Raji (cell line): ENCODE measurements around the gene RAI1.

Experiments
- POLR2A ChIP-seq: IDR thresholded peaks from 2 replicates; pipeline ENCODE4 v1.6.1; 2011; ENCODE audit warnings: low read depth, low read length, control low read depth; ENCODE audit not compliant: insufficient read depth

RAI1 gene

DNA sequence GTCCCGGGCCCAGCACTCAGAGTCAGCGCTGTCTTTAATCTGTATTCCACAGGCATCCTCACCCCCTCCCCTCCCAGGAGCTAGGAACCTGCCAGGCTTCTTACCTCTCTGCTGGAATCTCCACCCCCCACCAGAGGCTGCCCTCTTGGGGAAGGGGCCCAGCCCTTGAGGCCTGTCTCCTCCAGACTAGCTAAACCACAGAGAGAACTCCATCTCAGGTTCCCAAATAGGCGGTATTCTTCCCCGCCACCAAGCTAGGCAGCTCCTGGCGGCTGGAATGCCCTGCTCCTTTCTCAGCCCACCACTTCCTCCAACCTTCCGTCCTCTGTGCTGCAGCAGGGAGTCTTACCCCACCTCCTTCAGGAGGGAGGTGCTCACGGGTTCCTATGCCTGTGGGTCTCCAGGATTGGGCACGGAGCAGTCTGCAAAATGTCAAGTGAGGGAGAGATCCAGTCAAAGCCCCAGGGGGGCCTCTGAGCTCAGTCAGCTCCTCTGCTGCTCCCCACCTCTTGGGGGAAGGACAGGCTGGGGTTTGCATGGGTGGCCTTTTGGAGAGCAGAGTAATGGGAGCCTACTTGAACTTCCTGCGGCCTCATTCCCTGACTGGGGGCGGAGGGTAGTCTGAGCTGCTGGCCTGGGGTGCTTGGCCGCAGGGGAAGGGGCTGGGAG is 99.8 kb downstream of the RAI1 start:
- TF ChIP-seq POLR2A, result no peak

DNA sequence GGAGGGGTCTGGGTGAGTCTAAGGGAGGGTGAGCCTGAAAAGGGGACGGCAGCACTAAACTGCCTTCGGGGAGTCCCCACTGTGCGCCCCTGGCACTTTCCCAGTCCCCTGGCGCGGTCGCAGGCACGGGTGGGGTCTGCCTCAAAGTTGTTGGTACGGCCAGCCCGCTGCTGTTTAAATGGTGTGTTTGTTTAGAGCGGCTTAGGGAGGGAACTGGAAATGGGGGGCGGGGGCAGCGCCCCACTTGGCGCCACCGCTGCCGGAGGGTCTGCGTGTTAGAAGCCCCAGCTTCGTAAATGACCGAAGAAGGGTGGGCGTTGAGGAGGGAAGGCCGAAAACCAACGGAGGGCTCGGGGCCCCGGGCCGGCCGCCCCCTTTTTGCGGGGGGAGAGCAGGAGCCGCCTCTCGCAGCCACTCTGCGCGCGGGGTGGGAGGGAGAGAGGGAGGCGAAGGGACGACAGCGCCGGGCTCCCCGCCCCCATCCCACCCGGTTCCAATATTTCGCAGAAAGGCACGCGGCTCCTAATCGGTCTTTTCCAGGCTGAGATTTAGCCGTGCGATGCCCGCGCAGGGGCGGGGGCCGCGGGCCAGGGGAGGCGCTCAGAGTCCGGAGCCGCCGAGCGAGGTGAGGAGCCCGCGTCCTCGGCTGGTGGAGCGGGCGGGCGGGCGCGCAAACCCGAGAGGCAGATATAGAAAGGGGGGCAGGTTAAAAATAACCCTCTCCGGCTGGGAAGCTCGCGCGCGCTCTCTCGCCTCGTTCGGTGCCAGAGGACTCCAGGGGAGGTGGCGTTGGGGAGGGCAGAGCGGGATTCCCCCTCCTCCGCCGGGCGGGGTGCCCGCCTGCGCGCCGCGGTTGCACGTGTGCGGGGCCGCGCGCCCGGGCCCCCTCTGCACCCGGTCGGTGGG is 100.6 kb downstream of the RAI1 start:
- no peak for TF ChIP-seq POLR2A

DNA sequence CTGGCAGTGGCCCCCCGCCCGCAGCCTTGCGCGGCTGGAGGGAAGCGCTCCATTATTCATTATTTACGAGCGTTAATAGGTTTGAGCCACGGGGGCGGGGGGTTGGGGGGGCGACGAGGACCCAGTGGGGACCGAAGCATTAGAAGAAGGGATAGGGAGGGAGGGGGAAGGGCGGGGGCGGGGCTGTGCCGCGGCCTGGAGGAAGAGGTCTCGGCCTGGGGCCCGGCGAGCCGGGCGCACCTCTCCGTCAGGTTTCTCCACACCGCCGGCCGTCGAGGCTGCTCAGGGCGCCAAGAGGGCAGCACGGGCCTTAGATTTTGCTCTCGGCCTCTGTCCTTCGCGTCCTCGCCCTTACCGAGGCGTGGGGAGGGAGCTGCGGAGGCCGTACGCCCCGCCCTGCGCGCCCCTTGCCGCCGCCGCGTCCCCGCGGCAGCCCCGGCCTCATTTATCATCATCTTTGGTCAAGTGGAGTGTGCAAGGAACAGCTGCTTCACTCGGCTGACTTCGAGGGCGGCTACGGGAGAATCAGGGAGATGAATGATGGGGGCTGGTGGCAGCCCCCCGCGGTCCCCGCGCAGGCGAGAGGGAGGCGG is 101.4 kb downstream of the RAI1 start:
- no peak for TF ChIP-seq POLR2A

DNA sequence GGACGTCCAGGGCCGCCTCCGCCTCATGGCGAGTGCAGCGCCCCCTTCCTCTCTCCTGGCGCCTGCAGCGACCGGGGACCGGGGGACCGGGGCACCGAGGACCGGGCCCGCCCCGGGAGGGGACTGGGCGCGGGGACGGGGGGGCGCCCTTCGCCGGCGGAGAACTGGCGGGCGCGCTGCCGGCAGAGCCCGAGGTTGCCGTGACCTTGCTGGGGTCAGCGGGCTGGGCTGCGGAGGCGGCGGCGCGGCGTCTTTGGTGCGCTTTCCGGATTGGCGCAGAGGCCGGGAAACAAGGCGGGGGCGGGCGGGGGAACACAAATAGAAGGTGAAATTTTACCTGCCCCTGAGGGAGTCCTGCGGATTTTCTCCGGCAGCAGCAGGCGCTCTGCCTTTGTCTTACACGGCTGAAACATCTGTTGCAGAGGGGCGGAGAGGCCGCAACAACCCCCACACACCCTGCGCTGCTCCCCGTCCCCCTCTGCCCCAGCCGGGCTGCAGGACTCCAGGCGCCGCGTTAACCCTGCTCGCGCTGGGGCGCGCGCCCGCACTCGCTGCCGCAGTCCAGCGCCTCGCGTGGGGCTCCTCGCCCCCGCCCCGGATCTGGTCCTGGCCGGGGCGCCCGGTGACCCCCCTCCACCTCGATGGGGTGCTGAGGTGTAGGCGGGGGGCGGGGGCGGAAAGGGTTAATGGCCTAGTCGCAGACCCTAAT is 102.0 kb downstream of the RAI1 start:
- no peak for TF ChIP-seq POLR2A

DNA sequence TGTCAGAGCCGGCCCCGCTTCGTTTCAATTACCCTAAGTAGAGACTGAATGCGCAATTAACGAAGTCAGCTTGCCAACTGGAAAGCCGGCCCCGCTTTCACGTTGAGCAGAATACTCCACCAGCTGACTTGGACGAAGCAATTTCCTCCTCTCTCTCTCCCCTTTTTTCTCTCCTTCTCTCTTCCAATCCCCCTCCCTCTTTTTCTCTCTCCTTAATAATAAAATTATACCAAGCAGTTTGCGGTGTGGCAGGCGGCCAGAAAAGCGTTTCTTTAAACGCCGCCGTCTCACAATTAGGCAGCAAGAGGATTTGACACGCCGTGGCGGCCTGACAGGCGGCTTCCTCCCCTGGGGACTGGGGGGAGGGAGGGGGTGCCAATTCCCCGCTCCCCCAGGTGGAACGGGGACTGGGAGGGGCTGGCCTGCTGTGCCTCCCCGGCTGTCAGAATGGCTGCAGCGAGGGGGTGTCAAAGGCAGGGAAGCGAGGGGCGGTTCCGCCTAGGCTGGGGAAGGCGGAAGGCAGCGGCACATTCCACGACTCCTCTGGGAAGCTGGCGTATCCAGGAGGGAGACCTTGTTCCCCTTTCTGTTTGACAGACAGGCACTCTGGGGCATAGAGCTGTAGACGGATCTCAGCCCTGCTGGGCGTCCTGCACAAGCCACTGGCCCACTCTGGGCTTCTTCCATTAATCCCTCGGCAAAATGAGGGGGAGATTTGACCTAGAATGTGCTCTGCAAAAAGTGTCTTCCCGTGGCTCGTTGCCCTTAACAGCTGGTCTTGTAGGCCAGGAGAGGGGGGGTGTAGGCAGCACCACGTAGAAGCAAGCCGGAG is 102.8 kb downstream of the RAI1 start:
- TF ChIP-seq POLR2A, result no peak

DNA sequence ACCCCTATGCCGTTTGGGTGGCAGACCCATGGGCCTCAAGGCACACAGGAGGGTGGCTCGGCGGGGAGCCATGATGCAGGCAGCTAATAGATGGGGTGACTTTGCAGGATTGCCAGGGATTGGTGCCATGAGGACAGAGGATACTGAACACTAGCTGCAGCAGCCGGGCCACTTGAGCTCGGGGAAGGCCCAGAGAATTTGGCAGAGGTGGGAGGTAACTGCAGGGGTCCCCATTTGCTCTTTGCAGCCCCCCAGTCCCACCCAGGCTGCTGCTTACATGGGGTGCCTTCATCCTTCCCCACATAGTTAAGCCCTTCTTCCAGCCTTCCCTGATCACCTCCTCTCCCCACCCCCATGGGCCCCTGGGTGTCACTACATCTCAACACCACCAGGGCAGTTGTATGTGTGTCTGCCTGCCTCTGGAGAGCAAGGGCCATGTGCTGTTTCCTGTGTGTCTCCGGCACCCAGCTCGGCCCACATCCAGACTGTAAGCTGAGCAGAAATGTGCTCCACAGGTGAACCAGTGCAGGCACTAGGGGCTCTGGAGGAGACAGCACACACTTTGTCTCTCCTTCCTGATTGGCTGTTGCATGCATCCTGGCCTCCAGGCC is 103.5 kb downstream of the RAI1 start:
- TF ChIP-seq POLR2A, result no peak

DNA sequence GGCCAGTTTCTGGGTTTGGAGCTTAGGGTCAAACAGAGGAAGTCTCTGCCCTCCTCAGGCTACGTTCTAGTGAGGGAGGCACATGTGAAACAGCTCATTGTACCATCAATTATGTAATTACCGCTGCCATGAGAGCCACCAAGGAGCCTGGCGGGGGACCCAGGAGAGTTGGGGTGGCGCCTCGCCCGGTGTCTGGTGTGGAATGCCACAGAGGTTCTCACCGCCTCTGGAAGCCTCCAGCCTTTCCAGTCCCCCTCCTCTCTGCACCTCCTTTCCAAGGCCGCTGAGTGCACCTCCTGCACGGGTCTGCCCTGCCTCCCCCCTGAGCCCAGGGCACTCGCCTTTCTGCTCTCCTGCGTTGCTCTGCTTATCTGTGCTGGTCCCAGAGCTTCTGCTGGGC is 104.1 kb downstream of the RAI1 start:
- TF ChIP-seq POLR2A, result no peak

DNA sequence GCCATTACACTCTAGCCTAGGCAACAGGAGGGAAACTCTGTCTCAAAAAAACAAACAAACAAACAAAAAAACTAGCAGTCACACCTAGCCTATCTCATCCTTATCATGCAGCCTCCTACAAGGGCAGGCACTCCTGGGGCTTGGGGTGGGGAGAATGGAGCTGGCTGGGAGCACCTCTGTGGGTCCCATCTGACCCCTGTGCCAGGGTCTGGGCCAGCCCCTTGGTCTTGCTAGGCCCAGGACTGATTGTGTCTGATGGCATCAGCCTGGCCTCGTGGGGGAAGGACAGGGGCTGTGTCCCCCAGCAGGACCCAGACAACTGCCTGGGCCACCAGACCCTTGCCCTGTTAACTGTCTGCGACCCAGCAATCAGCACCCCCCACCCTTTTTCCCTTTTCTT is 105.7 kb downstream of the RAI1 start:
- TF ChIP-seq POLR2A, result no peak

DNA sequence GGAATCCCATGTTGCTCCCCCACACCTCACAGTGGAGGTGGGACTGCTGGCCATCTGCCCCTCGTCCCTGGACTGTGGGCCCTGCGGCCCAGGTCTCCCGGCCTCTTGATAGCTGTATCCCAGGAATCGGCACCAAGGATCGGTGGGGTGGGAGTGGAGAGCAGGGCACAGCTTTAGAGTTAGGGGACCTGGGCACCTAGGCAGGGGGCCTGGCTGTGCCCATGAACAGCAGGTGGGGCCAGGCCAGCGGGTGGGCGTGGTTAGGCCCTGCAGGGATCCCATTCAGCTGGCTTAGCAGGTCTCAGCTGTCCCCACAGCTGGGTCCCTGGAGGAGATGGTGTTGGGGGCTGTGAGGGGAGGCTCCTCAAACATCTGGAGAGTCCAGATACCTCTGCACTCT is 106.3 kb downstream of the RAI1 start:
- TF ChIP-seq POLR2A, result no peak

DNA sequence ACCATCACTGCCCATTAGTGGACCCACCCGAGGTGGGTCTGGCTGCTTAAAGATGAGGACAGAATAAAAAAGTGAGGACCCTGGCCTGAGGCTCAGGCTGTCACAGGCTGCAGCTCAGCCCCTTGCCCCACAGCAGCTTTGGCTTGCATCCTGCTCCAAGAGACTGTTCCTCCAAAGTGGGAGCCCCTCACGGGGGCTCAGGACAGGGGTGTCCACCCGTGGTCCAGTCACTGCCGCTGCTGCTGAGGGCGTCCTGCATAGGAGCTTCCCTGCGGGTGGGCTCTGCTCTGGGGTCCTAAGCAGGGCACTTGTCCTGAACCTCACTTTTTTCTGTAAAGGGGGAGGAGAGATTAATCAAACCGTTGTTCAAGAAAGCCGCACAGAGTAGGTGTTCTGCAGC is 107.7 kb downstream of the RAI1 start:
- TF ChIP-seq POLR2A, result no peak

DNA sequence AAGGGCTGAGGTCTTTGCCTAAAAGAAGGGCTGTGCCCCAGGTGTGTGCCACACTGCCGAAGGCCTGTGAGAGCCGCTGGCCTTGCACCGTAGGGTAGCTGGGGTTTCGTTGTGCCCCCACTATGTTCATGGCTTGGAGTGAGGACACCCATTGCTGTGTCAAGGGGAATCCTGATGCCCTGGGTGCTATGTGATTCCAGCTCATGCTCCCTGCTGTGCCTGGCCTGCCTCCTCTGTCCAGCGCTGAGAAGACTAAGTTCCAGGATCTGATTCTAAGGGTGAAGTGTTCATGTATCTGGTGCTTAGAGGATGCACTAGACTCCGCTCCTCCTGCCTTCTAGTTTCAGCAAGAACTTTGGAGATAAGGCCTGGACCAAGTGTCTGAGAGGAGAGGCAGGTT is 108.2 kb downstream of the RAI1 start:
- no peak for TF ChIP-seq POLR2A

DNA sequence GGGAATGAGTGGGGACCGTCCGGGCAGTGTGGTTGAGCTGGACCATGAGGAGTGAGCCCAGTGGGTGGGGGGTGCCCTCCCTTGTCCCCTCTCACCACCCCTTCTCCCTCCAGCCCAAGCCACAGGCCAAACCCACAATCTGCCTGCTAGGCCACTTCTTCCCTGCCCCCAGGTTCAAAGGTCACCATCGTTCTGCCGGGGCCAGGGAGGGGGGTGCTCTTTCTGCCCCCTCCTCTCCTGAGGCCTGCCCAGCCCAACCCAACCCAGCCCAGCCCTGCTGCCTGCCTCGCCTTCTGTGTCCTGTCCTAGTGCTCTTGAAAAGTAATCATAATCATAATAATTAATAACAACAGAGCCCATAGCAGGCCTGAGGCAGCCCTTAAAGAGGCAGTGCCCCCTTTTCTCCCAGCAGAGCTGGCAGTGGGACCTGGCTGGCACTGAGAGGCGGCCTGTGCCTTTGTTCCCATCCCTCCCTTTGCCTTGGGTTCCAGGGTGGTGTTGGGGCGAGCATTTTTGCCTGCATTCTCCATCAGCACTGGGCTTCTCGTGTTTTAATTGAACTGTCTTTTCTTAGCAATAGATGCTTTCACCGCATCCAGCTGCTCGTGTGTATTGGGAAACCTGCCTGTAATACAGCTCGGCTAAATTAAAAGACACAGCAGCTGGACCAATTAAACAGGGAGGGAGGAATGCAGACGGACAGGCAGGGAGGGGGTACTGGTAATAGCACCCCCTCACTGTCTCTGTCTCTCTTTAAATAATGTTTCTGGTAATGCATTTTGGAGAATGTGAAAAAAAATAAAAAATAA is 108.8 kb downstream of the RAI1 start:
- TF ChIP-seq POLR2A, result no peak
